Cardiac muscle cell (in vitro differentiated cells and primary cell): ENCODE measurements around the gene APOE. TPM values are rescaled to one million over a fixed set of nuclear protein-coding genes. Genes with fewer than 3 reads are reported as not detected.

Experiments used
- DNase-seq, 2 donors: peaks; one replicate each; pipeline versions ENCODE4 v3.0.0 to v3.0.0-alpha.2; 2010 to 2017; ENCODE audit warnings: low read depth in 1 of 2, low spot score in 1 of 2
- H3K27ac ChIP-seq: fragments of 200-600 bp; sonication (generic); 2 replicates; pipeline ENCODE4 v1.5.1; 2016
- H3K27me3 ChIP-seq: fragments of 200-600 bp; sonication (generic); 2 replicates; pipeline ENCODE4 v1.6.0; 2016; ENCODE audit warnings: control low read depth
- H3K36me3 ChIP-seq: fragments of 200-600 bp; sonication (generic); 2 replicates; pipeline ENCODE4 v1.5.1; 2016; ENCODE audit warnings: control low read depth
- H3K4me1 ChIP-seq: fragments of 200-600 bp; sonication (generic); 2 replicates; pipeline ENCODE4 v1.8.1; 2017; ENCODE audit warnings: low read depth, mild to moderate bottlenecking, mixed run types
- H3K4me3 ChIP-seq: fragments of 200-600 bp; sonication (generic); 2 replicates; pipeline ENCODE4 v1.5.1; 2016; ENCODE audit warnings: mild to moderate bottlenecking
- H3K9me3 ChIP-seq: fragments of 200-600 bp; sonication (generic); 2 replicates; pipeline ENCODE4 v1.5.1; 2017; ENCODE audit warnings: low read depth, mild to moderate bottlenecking, control low read depth
- polyA plus RNA-seq: library from polyadenylated mRNA; unstranded; fragments of >200 nt; fragmentation: Nextera tagmentation; extraction: Ambion mirVana; gene quantifications from 2 replicates; pipeline ENCODE4 v1.2.1, GENCODE V29; 2016
- total RNA-seq: library from RNA; depleted of rRNA; stranded (reverse); fragments of >200 nt; gene quantifications from 2 replicates; pipeline ENCODE4 v1.2.3, GENCODE V29; 2016
- TF ChIP-seq, protein P1 (sequence below): IDR thresholded peaks from 2 replicates; pipeline ENCODE4 v1.5.1; 2012; ENCODE audit warnings: low read depth, mild to moderate bottlenecking, low read length

Gene APOE
- total and polyA plus RNA-seq, 2 experiments from 2014 or later, result 749 to 908 TPM

DNA sequence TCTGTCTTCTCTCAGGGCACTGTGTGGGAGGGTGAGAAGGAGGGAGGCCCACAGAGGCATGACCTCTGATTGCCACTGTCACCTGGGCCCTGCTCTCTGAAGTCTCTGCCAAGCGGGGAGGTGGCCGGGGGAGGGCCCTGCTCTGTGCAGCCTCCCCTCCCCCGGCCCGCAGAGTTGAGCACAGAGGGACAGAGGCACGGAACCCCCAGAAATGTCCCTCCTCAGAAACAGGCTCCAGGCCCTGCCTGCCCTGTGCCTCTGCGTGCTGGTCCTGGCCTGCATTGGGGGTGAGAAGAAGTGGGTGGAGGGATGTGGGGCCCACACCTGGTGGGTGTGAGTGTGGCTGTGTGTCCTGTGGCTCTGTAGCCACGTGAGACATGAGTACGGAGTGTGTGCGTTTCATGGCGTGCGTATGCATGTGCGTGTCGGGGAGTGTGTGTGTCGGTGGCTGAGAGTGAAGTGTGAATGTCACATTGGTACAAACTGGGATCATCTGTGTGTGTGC lies 36.5 kb downstream of the APOE start, which contains the start of gene APOC4:
TSS of gene APOC4 (plus strand) at position 171 of the 505 bp plus-strand sequence. CDS start at position 212, 41 bp downstream.
- no peaks in the 10 kb centered on the region for H3K36me3 ChIP-seq
- H3K4me1 ChIP-seq, result no peaks in the 10 kb centered on the region
- DNase-seq, result no peak
- TF ChIP-seq, protein P1, sequence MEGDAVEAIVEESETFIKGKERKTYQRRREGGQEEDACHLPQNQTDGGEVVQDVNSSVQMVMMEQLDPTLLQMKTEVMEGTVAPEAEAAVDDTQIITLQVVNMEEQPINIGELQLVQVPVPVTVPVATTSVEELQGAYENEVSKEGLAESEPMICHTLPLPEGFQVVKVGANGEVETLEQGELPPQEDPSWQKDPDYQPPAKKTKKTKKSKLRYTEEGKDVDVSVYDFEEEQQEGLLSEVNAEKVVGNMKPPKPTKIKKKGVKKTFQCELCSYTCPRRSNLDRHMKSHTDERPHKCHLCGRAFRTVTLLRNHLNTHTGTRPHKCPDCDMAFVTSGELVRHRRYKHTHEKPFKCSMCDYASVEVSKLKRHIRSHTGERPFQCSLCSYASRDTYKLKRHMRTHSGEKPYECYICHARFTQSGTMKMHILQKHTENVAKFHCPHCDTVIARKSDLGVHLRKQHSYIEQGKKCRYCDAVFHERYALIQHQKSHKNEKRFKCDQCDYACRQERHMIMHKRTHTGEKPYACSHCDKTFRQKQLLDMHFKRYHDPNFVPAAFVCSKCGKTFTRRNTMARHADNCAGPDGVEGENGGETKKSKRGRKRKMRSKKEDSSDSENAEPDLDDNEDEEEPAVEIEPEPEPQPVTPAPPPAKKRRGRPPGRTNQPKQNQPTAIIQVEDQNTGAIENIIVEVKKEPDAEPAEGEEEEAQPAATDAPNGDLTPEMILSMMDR, result no peak
- no peaks in the 10 kb centered on the region for H3K27me3 ChIP-seq
- no peak within 1 kb of the TSS for H3K27ac ChIP-seq
- no peak within 1 kb of the TSS for H3K4me3 ChIP-seq
- no peaks in the 10 kb centered on the region for H3K9me3 ChIP-seq

DNA sequence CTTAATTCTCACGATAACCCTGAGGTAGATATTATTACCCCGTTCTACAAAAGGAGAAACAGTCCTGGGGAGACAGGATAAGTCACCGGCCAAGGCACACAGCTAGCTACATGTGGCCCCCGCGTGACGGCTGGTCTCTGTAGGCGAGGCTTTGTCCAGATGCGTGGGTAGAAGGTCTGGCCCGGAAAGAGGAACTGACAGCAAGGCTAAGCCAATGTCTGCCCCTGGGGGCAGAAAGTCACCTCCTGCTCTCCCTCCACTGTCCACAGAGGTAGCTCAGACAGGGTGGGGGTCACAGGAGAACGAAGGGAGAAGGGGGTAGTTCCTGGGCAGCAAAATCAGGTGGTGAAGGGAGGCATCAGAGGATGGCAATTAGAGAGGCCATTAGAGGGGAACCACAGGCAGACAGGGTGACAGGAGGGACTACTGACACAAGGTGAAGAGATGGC lies 38.2 kb downstream of the APOE start:
- Histone ChIP-seq H3K36me3 (no peaks in the 10 kb centered on the region), H3K27me3 (no peaks in the 10 kb centered on the region), H3K4me3 (no peak overlapping the region), H3K9me3 (no peaks in the 10 kb centered on the region), H3K27ac (no peak overlapping the region), H3K4me1 (no peaks in the 10 kb centered on the region)
- TF ChIP-seq, protein P1, result no peak
- DNase-seq, result no peak

DNA sequence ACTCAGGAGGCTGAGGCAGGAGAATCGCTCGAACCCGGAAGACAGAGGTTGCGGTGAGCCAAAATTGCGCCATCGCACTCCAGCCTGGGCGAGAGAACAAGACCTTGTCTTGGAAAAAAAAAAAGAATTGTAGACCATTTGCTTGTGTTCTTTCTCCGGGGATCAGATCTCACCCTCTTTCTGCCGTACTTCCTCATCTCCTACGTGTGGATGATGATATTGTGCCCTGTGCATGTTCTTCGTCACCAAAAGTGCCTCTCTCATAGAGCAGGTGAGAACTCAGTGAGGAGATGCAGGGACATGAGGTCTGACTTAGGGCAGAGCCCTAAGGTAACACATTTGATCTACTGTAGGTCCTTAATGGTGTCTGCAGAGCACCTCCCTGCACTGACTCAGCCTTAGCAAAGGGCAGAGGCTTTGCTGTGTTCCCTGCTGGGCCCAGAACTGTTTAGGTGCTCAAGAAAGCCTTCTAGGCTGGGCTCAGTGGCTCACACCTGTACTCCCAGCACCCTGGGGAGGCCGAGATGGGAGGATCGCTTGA lies 41.5 kb downstream of the APOE start:
- Histone ChIP-seq H3K27me3 (no peaks in the 10 kb centered on the region), H3K36me3 (peaks cover 6% of the 10 kb centered on the region), H3K4me3 (no peak overlapping the region), H3K27ac (no peak overlapping the region), H3K9me3 (no peaks in the 10 kb centered on the region), H3K4me1 (no peaks in the 10 kb centered on the region)
- no peak for DNase-seq
- TF ChIP-seq, protein P1, result no peak

DNA sequence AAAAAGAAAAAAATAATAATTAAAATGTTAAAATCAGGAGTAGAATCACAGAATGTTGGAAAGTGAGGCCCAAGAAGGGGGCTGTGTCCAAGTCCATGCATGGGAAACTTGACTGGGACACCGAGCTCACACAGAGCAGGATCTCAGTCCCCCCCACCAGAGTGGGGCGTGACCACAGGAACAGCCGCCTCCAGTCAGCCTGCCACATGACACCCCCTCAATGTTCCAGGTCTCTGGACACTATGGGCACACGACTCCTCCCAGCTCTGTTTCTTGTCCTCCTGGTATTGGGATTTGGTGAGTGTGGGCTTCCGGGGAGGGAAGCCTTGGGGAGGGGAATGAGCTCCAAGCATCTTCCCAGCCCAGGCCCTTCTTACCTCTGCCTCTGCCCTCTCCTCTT lies 42.6 kb downstream of the APOE start:
- no peak overlapping the region for H3K27ac ChIP-seq
- DNase-seq, result no peak
- peaks cover 6% of the 10 kb centered on the region for H3K36me3 ChIP-seq
- no peaks in the 10 kb centered on the region for H3K27me3 ChIP-seq
- no peaks in the 10 kb centered on the region for H3K9me3 ChIP-seq
- no peak overlapping the region for H3K4me3 ChIP-seq
- TF ChIP-seq, protein P1, result no peak
- H3K4me1 ChIP-seq, result no peaks in the 10 kb centered on the region

DNA sequence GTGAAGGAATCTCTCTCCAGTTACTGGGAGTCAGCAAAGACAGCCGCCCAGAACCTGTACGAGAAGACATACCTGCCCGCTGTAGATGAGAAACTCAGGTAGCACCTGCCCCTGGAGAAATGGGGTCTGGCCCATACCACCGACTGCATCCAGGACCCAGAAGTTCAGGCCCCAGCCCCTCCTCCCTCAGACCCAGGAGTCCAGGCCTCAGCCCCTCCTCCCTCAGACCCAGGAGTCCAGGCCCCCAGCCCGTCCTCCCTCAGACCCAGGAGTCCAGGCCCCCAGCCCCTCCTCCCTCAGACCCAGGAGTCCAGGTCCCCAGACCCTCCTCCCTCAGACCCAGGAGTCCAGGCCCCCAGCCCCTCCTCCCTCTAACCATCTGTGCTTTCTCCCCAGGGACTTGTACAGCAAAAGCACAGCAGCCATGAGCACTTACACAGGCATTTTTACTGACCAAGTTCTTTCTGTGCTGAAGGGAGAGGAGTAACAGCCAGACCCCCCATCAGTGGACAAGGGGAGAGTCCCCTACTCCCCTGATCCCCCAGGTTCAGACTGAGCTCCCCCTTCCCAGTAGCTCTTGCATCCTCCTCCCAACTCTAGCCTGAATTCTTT lies 43.3 kb downstream of the APOE start:
- Histone ChIP-seq H3K27me3 (no peaks in the 10 kb centered on the region), H3K4me3 (no peak overlapping the region), H3K9me3 (no peaks in the 10 kb centered on the region), H3K27ac (no peak overlapping the region), H3K36me3 (peaks cover 6% of the 10 kb centered on the region), H3K4me1 (no peaks in the 10 kb centered on the region)
- TF ChIP-seq, protein P1, result no peak
- DNase-seq, result no peak
